IPS-11a (cell line): ENCODE data around the gene CSNK1G2.
A peak's percentile ranks its signal among the peaks of the same experiment; 100 is the strongest.

Source experiments
- H3K4me3 ChIP-seq: one replicate; pipeline ENCODE4 v1.5.1; 2013; ENCODE audit warnings: low read depth, low read length, control low read depth

Gene CSNK1G2

DNA sequence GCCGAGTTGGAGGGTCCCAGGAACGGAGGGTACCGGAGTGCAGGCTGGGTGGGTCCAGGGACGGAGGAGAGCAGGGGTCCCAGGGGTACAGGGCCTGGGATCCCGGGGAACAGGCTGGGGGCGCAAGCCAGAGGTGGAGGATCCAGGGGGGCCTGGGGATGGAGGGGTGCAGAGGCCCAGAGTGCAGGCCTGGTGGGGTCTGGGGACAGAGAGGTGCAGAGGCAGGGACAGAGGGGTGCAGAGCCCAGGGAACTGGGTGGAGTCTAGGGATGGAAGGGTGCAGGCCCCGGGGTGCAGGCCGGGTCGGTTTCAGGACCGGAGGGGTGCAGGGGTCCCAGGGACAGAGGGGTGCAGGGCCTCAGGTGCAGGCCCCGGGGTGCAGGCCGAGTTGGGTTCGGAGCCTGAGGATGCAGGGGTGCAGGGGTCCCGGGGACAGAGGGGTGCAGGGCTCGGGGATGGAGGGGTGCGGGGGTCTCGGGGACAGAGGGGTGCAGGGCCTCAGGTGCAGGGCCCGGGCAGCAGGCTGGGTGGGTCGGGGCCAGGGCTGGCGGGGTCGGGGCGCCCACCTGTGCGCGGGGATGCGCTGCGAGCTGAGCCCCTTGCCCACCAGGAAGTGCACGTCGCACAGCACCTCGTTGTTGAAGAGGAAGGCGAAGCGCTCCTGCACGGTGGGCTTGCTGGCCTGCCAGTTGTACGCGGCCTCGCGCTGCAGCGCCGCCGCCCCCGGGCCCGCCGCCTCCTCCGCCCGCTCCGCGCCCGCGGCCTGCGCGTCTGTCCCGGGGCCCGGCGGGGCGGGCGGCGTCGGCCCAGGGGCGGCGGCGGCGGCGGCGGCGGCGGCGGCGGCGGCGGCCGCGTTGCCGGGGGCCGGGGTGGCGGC, 74.0 kb downstream of the CSNK1G2 start:
- peak overlapping the region; percentile 57 for H3K4me3 ChIP-seq

DNA sequence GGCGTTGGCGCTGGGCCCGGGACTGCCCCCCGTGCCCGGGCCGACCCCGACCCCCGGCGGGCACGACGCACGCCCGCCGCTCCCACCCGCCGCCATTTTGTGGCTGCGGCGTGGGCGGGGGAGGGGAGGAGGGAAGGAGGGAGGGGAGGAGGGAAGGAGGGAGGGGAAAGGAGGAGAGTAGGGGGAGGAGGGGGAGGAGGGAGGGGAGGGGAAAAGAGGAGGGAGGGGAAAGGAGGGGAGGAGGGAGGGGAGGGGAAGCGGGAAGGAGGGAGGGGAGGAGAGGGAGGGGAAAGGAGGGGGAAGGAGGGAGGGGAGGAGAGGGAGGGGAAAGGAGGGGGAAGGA, 74.6 kb downstream of the CSNK1G2 start, which contains the start of gene BTBD2:
Gene BTBD2 (minus strand): TSS at position 107 of the 343 bp plus-strand sequence. CDS start 11 bp downstream, at position 96.
- peak within 1 kb of the TSS; percentile 57 for H3K4me3 ChIP-seq

GRCh38 chr19:2016041-2016807, 75.3 kb downstream of the CSNK1G2 start:
- peak overlapping the region; percentile 4 for H3K4me3 ChIP-seq

- no peak overlapping the region for H3K4me3 ChIP-seq
These were observed 77.8 kb downstream of the CSNK1G2 start for GRCh38 chr19:2018752-2019151.

DNA sequence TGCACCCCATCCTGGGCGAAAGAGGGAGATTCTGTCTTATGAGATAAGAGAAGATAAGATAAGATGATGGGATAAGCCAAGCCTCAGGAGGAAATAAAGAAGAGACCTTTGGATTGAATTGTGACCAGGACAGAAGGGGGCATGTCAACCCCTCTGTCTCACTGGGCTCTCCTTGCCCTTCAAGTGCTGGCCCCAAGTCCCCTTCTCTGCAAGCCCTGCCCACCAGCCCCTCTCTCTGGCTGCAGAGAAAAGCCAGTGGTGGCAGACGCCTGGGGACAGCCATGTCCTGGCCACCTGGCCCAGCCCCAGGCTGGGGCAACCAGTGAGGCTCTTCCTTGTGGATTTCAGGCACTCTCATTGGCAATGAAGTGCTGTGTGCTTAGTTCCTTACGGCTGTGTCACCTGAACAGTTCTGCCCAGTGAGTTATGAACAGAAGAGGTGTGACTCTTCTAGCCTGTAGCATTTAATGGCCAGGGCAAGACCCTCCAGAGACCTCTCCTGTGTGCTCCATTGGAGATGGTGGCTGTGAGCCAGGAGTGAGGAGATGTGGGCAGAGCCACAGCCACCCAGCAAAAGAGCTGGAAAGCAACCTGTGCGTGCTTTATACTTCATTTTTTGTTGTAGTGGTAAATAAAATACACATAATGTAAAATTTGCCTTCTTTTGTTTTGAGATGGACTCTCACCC, 80.6 kb downstream of the CSNK1G2 start:
- no peak overlapping the region for H3K4me3 ChIP-seq

- H3K4me3 ChIP-seq = no peak overlapping the region
These were observed 81.3 kb downstream of the CSNK1G2 start for GRCh38 chr19:2022289-2022688.

DNA sequence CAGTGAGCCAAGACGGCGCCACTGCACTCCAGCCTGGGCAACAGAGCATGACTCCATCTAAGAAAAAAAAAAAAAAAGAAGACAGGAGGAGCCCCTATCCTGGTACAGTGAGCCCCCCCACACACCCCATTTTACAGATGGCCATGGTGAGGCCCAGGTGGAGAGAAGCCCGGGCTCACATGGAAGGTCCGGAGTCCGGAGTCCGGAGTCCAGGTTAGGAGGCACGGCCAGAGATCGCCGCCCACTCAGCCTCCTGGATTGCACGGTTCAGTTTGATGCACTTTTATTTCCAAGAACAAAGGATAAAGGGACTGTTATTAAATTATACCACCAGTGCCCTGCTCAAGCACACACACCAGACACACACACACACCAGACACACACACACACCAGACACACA, 85.8 kb downstream of the CSNK1G2 start:
- no peak overlapping the region for H3K4me3 ChIP-seq

GRCh38 chr19:2027361-2027760, 86.4 kb downstream of the CSNK1G2 start:
- H3K4me3 ChIP-seq = no peak overlapping the region
